ENCODE measurements around the gene VEPH1.

GRCh38 chr3:157479464-157480243 lies 23.6 kb downstream of the VEPH1 start:
- TF ChIP-seq EZH2 (IDR thresholded peaks at IDR 0.05; ENCODE audit: insufficient read depth, poor library complexity, severe bottlenecking), result no peak
- no peak for TF ChIP-seq EZH2phosphoT487 (IDR thresholded peaks at IDR 0.05; ENCODE audit: insufficient read depth, low read depth)

All from GM23248 (cell line).